ENCODE data around the gene PARD3.

Gene PARD3

GRCh38 chr10:34854147-34854601, 39.1 kb upstream of the PARD3 start:
- Histone ChIP-seq H3K79me2 (ENCODE audit: control insufficient read depth, low read length) (no peaks in the 10 kb centered on the region), H3K4me1 (ENCODE audit: control insufficient read depth, low read length) (no peaks in the 10 kb centered on the region), H3K4me2 (ENCODE audit: low read length) (no peak overlapping the region), H3K36me3 (ENCODE audit: control insufficient read depth, low read length) (no peaks in the 10 kb centered on the region), H3K9me2 (replicated peaks; ENCODE audit: control insufficient read depth, low read length) (no peaks in the 10 kb centered on the region), H3K9me3 (ENCODE audit: control insufficient read depth, insufficient read depth, low read length) (no peaks in the 10 kb centered on the region), H3F3A (ENCODE audit: control insufficient read depth, insufficient read depth) (no peaks in the 10 kb centered on the region), H3K27me3 (ENCODE audit: control insufficient read depth, low read length) (no peaks in the 10 kb centered on the region), H4K20me1 (ENCODE audit: control insufficient read depth, insufficient read depth, low read depth, low read length) (no peaks in the 10 kb centered on the region), H3K4me3 (ENCODE audit: low read length) (no peak overlapping the region), H3K27ac (ENCODE audit: low read depth, low read length) (no peak overlapping the region)
- no peak for TF ChIP-seq EZH2phosphoT487 (IDR thresholded peaks at IDR 0.05; ENCODE audit: borderline replicate concordance, low read length)
- TF ChIP-seq CTCF (IDR thresholded peaks at IDR 0.05; ENCODE audit: low read depth, low read length, poor library complexity, severe bottlenecking): no peak

- Histone ChIP-seq H3K4me2 (ENCODE audit: low read length) (no peak overlapping the region), H3K79me2 (ENCODE audit: control insufficient read depth, low read length) (no peaks in the 10 kb centered on the region), H3K27me3 (ENCODE audit: control insufficient read depth, low read length) (no peaks in the 10 kb centered on the region), H3K4me1 (ENCODE audit: control insufficient read depth, low read length) (no peaks in the 10 kb centered on the region), H3K27ac (ENCODE audit: low read depth, low read length) (no peak overlapping the region), H3K4me3 (ENCODE audit: low read length) (no peak overlapping the region), H3K9me2 (replicated peaks; ENCODE audit: control insufficient read depth, low read length) (no peaks in the 10 kb centered on the region), H4K20me1 (ENCODE audit: control insufficient read depth, insufficient read depth, low read depth, low read length) (no peaks in the 10 kb centered on the region), H3F3A (ENCODE audit: control insufficient read depth, insufficient read depth) (no peaks in the 10 kb centered on the region), H3K36me3 (ENCODE audit: control insufficient read depth, low read length) (no peaks in the 10 kb centered on the region), H3K9me3 (ENCODE audit: control insufficient read depth, insufficient read depth, low read length) (no peaks in the 10 kb centered on the region)
- TF ChIP-seq EZH2phosphoT487 (IDR thresholded peaks at IDR 0.05; ENCODE audit: borderline replicate concordance, low read length) (no peak), CTCF (IDR thresholded peaks at IDR 0.05; ENCODE audit: low read depth, low read length, poor library complexity, severe bottlenecking) (no peak)
These were observed 38.3 kb upstream of the PARD3 start for GRCh38 chr10:34853357-34853756.

- H3K4me3 ChIP-seq (ENCODE audit: low read length): no peak overlapping the region
- no peak for TF ChIP-seq CTCF (IDR thresholded peaks at IDR 0.05; ENCODE audit: low read depth, low read length, poor library complexity, severe bottlenecking)
- TF ChIP-seq EZH2phosphoT487 (IDR thresholded peaks at IDR 0.05; ENCODE audit: borderline replicate concordance, low read length): no peak
These were observed 35.5 kb upstream of the PARD3 start for GRCh38 chr10:34850558-34850957.

More at GRCh38 chr10:34850558-34850957, 35.5 kb upstream of the PARD3 start:
- Histone ChIP-seq H3F3A (ENCODE audit: control insufficient read depth, insufficient read depth) (no peaks in the 10 kb centered on the region), H3K27me3 (ENCODE audit: control insufficient read depth, low read length) (no peaks in the 10 kb centered on the region), H3K9me2 (replicated peaks; ENCODE audit: control insufficient read depth, low read length) (no peaks in the 10 kb centered on the region), H3K36me3 (ENCODE audit: control insufficient read depth, low read length) (no peaks in the 10 kb centered on the region), H4K20me1 (ENCODE audit: control insufficient read depth, insufficient read depth, low read depth, low read length) (no peaks in the 10 kb centered on the region), H3K27ac (ENCODE audit: low read depth, low read length) (no peak overlapping the region), H3K4me1 (ENCODE audit: control insufficient read depth, low read length) (no peaks in the 10 kb centered on the region), H3K79me2 (ENCODE audit: control insufficient read depth, low read length) (no peaks in the 10 kb centered on the region), H3K4me2 (ENCODE audit: low read length) (no peak overlapping the region), H3K9me3 (ENCODE audit: control insufficient read depth, insufficient read depth, low read length) (no peaks in the 10 kb centered on the region)
